Psoas muscle (tissue), 8 donors: ENCODE results near the gene TANC1. TPM values are rescaled to one million over a fixed set of nuclear protein-coding genes. Genes with fewer than 3 reads are reported as not detected.

Experiments
- ATAC-seq, 4 donors: fragments of 200-7000 bp; cut with Tn5 transposase; one replicate each; pipeline ENCODE4 v1.9.1; 2020; ENCODE audit warnings: moderate library complexity in 3 of 4, mild to moderate bottlenecking in 2 of 4
- DNase-seq, 2 donors: peaks; one replicate each; pipeline ENCODE4 v3.0.0-alpha.2; 2020
- H3K27ac ChIP-seq: fragments of 200-600 bp; one replicate; pipeline ENCODE4 v1.8.0; 2022
- H3K27me3 ChIP-seq, 3 donors: fragments of 200-600 bp in 1 of 3; one replicate each; pipeline versions ENCODE4 v1.6.1 to v1.8.0; 2013 to 2022; ENCODE audit warnings: low read length in 2 of 3, mild to moderate bottlenecking in 2 of 3, moderate library complexity in 1 of 3; ENCODE audit not compliant: insufficient read depth in 3 of 3
- H3K36me3 ChIP-seq, 2 donors: fragments of 200-600 bp in 1 of 2; one replicate each; pipeline versions ENCODE4 v1.6.1 to v1.8.0; 2013 to 2022; ENCODE audit warnings: low read depth in 1 of 2, mild to moderate bottlenecking in 1 of 2, moderate library complexity in 1 of 2; ENCODE audit not compliant: insufficient read depth in 1 of 2
- H3K4me1 ChIP-seq: fragments of 200-600 bp; one replicate; pipeline ENCODE4 v1.8.0; 2022
- H3K4me3 ChIP-seq: fragments of 200-600 bp; one replicate; pipeline ENCODE4 v1.8.0; 2022; ENCODE audit warnings: mild to moderate bottlenecking
- H3K9me3 ChIP-seq: fragments of 200-600 bp; one replicate; pipeline ENCODE4 v1.8.0; 2022
- WGBS, 3 donors: extraction: QIAGEN DNeasy Blood & Tissue Kit; methylation state at CpG; one replicate each; pipeline versions ENCODE4 v1.1.6 to v1.1.7; 2013; 5-methylcytosine and 5-hydroxymethylcytosine counted together
- intact Hi-C, 2 donors: fragments of 100-400 bp; cut with DNase I; formaldehyde crosslinking; loops; one replicate each; pipeline versions ENCODE4 v1.11.0 to v1.14.2; 2022
- polyA plus RNA-seq, 3 donors: library from polyadenylated mRNA; stranded (reverse); fragments of 200-250 nt; gene quantifications; one replicate each; pipeline ENCODE4 v1.2.3, GENCODE V29; 2013
- total RNA-seq, 4 donors: library from RNA; stranded (reverse); fragmentation: NEBNext Ultra II Directional in 2 of 4; extraction: Animal tissue kit (Norgen Biotek cat#: 25700) in 2 of 4; gene quantifications; one replicate each; pipeline versions ENCODE4 v1.2.1 to v1.2.4, GENCODE V29; 2021 to 2023
- TF ChIP-seq, protein P1 (sequence below): fragments of 200-600 bp; IDR thresholded peaks from one replicate; pipeline ENCODE4 v1.8.0; 2022; ENCODE audit warnings: antibody characterized with exemption
- donor health status: healthy with polysubstance abuse.
- donor health status: DM: no; HTN: no; CAD: no; lungs with moderate emphysema.
- donor health status: Bipolar disorder and iron deficiency.
- donor health status: healthy.
- donor health status: DM: yes; HTN: yes; CAD: no.
- donor health status: DM: no; HTN: no; CAD: no.
- donor health status: DM: no; HTN: no; CAD: no.
- donor health status: DM: yes; HTN: yes; CAD: no.

The TANC1 gene
- total and polyA plus RNA-seq, 7 donors: 1.9 to 7.5 (median 3.2) TPM

DNA sequence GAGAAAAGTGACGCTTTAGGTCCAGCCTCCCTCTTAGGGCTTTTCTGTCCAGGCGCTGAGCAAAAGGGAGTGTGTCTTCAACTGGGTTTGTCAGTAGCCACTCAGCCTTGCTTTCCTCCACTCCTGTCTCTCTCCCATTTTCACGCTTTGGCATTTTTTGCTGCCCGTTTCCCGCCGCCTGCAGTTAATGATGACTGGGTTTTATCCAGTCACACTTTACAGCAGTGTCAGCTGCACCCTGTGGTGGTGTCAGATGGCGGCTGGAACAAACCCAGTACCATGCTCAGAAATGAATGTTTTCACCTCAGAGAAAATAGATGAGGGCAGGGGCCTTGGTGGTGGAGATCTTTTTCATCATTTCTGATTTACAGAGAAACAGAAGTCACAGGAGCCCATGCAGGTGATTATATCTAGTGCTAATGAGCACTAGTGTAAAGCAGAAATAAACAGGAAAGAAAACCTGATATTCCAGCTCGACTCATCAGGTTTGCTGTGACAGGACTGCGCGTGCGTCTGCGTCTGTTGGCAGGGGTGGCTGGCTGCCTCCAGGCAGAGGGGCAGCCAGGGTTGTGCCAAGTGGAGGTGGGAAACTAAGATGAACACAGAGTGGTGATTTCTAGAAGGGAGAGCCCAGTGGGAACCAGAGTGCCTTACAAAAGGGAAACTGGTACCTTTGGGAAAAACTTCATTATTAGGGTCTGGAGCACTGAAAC, 139.9 kb downstream of the TANC1 start:
- Histone ChIP-seq H3K36me3 (no peaks in the 10 kb centered on the region), H3K27me3 (no peaks in the 10 kb centered on the region), H3K9me3 (no peaks in the 10 kb centered on the region), H3K4me1 (no peaks in the 10 kb centered on the region), H3K4me3 (no peak overlapping the region), H3K27ac (no peak overlapping the region)
- no peak for DNase-seq
- 53 to 73% (median 59%) methylated on average over 12 of the region's 12 CpGs for WGBS, 3 donors
- intact Hi-C loops: no loop called here
- TF ChIP-seq, protein P1, sequence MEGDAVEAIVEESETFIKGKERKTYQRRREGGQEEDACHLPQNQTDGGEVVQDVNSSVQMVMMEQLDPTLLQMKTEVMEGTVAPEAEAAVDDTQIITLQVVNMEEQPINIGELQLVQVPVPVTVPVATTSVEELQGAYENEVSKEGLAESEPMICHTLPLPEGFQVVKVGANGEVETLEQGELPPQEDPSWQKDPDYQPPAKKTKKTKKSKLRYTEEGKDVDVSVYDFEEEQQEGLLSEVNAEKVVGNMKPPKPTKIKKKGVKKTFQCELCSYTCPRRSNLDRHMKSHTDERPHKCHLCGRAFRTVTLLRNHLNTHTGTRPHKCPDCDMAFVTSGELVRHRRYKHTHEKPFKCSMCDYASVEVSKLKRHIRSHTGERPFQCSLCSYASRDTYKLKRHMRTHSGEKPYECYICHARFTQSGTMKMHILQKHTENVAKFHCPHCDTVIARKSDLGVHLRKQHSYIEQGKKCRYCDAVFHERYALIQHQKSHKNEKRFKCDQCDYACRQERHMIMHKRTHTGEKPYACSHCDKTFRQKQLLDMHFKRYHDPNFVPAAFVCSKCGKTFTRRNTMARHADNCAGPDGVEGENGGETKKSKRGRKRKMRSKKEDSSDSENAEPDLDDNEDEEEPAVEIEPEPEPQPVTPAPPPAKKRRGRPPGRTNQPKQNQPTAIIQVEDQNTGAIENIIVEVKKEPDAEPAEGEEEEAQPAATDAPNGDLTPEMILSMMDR: no peak
- ATAC-seq: no peak

DNA sequence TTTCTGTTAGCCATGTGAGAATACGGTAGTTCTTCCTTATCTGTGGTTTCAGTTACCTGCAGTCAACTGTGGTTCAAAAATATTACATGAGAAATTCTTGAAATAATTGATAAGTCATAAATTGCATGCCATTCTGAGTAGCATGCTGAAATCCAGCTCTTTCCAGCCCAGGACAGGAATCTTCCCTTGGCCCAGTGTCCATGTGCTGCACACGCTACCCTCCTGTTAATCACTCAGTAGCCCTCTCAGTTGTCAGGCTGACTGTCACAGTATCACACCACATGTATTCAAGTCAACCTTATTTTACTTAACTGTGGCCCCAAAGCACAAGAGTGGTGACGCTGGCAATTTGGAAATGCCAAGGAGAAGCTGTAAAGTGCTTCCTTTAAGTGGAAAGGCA, 141.1 kb downstream of the TANC1 start:
- 45 to 75% (median 51%) methylated on average over 3 of the region's 3 CpGs for WGBS, 3 donors
- no peak overlapping the region for H3K4me3 ChIP-seq
- H3K27ac ChIP-seq: no peak overlapping the region
- intact Hi-C loops: no loop called here
- H3K36me3 ChIP-seq: no peaks in the 10 kb centered on the region
- DNase-seq: no peak
- no peaks in the 10 kb centered on the region for H3K4me1 ChIP-seq
- TF ChIP-seq, protein P1: no peak
- H3K27me3 ChIP-seq: no peaks in the 10 kb centered on the region
- no peaks in the 10 kb centered on the region for H3K9me3 ChIP-seq
- peak in 1 of 4 donors; percentile 57 for ATAC-seq

DNA sequence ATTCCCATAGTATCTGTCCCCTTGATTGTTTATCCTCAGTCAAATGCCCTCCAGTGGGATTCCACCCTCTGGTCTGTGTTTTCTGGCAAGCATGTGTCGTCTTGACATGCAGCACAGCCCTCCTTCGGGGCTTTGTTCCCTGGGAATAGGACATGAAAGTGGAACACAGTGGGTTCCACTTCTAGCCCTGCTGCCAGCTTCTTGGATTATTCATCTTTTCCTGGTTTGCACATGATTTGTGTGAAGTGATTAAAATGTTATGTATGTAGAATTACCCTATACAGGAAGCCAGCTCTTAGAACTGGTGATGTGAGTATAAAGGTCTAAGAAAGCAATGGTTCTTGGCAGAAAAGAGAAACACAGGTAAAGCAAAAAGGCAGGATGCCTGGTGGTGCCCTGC, 142.3 kb downstream of the TANC1 start:
- H3K27ac ChIP-seq: no peak overlapping the region
- intact Hi-C loops: no loop called here

DNA sequence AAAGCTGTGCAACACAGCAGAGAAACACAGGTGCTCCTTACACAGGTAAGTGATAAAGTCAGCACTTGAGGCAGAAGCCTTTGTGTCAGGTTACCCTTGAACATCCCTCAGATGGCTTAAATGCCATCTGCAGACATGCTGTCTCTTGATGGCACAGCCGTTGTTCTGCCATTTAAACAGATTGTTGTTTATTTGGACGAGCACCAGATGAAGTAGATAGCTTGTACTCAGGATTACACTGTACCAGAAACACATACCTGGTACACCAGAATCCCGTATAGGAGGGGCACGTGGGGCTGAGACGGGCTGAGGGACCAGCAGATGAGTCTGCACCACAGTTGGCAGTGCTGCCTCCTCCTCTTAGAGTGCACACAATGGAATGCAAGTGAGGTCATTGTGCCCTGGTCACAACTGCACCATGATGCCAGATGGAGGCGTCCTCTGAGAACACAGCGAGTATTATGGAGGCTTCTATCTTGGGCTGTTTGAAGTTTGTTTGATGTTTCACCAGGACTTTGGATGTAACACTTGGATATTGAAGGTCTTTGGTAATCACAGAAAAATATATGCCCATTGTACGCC, 143.0 kb downstream of the TANC1 start:
- H3K4me1 ChIP-seq: no peaks in the 10 kb centered on the region
- H3K27me3 ChIP-seq: no peaks in the 10 kb centered on the region
- 51 to 71% (median 52%) methylated on average over 8 of the region's 8 CpGs for WGBS, 3 donors
- TF ChIP-seq, protein P1: no peak
- H3K27ac ChIP-seq: no peak overlapping the region
- peak in 1 of 4 donors; percentile 27 for ATAC-seq
- no peak overlapping the region for H3K4me3 ChIP-seq
- DNase-seq: no peak
- H3K36me3 ChIP-seq: no peaks in the 10 kb centered on the region
- intact Hi-C loops: no loop called here
- no peaks in the 10 kb centered on the region for H3K9me3 ChIP-seq

More for the DNA sequence above, 142.3 kb downstream of the TANC1 start:
- Histone ChIP-seq H3K9me3 (no peaks in the 10 kb centered on the region), H3K36me3 (no peaks in the 10 kb centered on the region), H3K27me3 (no peaks in the 10 kb centered on the region), H3K4me1 (no peaks in the 10 kb centered on the region), H3K4me3 (no peak overlapping the region)
- ATAC-seq (no peak), DNase-seq (no peak)
- WGBS, 3 donors: 82 to 94% (median 88%) methylated on average over 2 of the region's 2 CpGs
- TF ChIP-seq, protein P1: no peak
